ENCODE data around the gene RRAS. TPM values are rescaled to one million over a fixed set of nuclear protein-coding genes. Genes with fewer than 3 reads are reported as not detected.

The RRAS gene
- total RNA-seq, 4 donors from 2014 or later = 14.0 to 20.2 (median 18.8) TPM

GRCh38 chr19:49594157-49594992 is 45.6 kb downstream of the RRAS start:
- DNase-seq (ENCODE audit: low spot score in 2 of 2) = no peak
- no peak overlapping the region for H3K4me3 ChIP-seq (ENCODE audit: low read depth, poor library complexity, severe bottlenecking)
- 88 to 91% methylated on average over 32 to 35 of the region's 35 CpGs for WGBS, 2 donors
- intact Hi-C loops (cut with DNase I; ENCODE audit: low total_unique reads) = loop anchor here (5.0 kb wide), 1 partner anchor 43 kb away; no protein-coding TSS in a partner anchor
- TF ChIP-seq CTCF (IDR thresholded peaks at IDR 0.05) = no peak

DNA sequence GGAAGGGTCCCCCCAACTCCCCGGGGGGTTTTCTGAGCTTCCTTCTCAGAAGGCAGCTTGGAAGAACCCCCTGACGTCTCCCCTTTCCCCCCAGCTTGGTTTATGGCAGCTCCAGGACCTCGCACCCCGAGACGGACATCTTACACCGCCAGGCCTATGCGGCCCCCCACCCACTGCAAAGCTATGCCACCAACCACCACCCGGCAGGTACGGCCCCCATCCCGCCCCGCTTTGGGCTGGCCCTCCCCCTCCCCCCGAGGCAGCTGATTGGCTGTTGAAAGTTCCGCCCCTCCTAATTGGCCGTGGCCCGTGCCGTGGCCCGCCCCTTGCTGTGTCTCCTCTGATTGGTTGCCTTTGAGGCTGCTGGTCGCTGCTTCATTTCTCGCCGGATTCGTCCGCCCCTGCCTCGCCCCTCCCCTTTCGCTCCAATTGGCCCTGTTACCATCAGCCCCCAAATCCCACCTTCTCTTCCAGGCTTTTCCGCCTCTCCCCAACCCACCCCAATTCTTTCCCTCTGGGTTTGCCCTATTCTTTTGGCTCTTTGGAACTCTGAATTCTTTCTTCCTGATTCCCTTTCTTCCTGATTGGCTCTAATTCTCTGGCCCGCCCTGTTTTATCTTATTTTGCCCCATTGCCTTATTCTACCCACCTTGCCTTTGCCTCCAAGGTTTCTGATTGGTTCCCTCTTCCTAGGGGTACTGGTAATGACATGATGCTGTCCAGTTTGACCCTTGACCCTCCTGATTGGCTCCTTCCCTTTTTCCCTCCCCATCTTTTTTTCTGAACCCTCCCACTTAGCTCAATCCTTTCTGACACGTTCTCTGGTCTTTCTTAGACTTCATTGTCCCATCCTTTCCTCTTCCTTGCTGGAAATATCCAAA is 46.5 kb downstream of the RRAS start:
- 7 to 9% methylated on average over 26 to 27 of the region's 27 CpGs for WGBS, 2 donors
- intact Hi-C loops (cut with DNase I; ENCODE audit: low total_unique reads) = loop anchor here (5.0 kb wide), 1 partner anchor 44 kb away; no protein-coding TSS in a partner anchor
- peak; percentile 94 to 99 for DNase-seq (ENCODE audit: low spot score in 2 of 2)
- TF ChIP-seq CTCF (IDR thresholded peaks at IDR 0.05) (no peak), POLR2A (IDR thresholded peaks at IDR 0.05) (no peak)
- no peak overlapping the region for H3K4me3 ChIP-seq (ENCODE audit: low read depth, poor library complexity, severe bottlenecking)

GRCh38 chr19:49592486-49593232 is 47.3 kb downstream of the RRAS start:
- intact Hi-C loops (cut with DNase I; ENCODE audit: low total_unique reads) = loop anchor here (5.0 kb wide), 1 partner anchor 45 kb away; no protein-coding TSS in a partner anchor
- H3K4me3 ChIP-seq (ENCODE audit: low read depth, poor library complexity, severe bottlenecking) = peak overlapping the region; percentile 49
- WGBS, 2 donors = 5 to 7% methylated on average over 26 to 28 of the region's 28 CpGs
- TF ChIP-seq CTCF (IDR thresholded peaks at IDR 0.05) = no peak
- TF ChIP-seq POLR2A (IDR thresholded peaks at IDR 0.05) = no peak
- no peak for DNase-seq (ENCODE audit: low spot score in 2 of 2)

DNA sequence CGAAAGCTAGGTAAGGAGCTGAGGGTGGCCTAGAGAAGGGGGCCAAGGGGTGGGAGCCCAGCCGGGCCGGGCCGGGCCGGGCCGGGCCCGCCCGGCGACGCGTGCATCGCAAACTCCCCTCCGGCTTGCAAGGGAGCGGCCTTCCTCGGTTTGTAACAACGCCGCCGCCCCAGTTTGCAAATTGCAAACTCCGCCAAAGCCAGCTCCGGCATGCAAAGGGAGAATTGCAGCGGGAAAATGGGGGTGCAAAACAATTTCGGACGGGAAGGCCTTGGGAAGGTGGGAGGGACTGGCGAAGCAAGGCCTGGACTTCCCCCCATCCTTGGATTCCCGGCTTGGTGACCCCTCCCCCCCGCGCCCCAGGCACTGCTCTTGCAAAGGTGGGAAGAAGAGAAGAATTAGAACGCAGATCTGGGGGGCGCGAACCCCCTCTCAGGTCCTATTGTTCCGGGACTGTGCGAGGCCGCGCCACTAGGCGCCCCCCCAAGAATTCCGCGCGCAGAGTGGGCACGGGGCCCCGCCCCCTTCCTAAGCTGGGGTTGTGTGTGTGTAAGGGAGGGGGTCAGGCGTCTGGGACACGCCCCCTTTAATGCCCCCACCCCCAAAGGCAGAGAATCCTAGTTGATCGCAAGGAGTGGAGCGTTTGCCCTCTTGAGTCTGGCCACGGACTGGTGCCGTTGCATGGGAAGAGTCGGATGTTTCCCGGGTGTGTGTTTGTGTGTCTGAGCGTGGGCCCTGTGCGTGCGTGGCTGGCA is 48.0 kb downstream of the RRAS start:
- WGBS, 2 donors = 0 to 1% methylated on average over 39 to 46 of the region's 51 CpGs
- TF ChIP-seq POLR2A (IDR thresholded peaks at IDR 0.05) = no peak
- TF ChIP-seq CTCF (IDR thresholded peaks at IDR 0.05) = no peak
- intact Hi-C loops (cut with DNase I; ENCODE audit: low total_unique reads) = loop anchor here (5.0 kb wide), 1 partner anchor 45 kb away; no protein-coding TSS in a partner anchor
- H3K4me3 ChIP-seq (ENCODE audit: low read depth, poor library complexity, severe bottlenecking) = peak overlapping the region; percentile 49
- DNase-seq (ENCODE audit: low spot score in 2 of 2) = peak; percentile 46 to 92
